Stimulated activated CD8-positive, alpha-beta memory T cell treated with anti-CD3 and anti-CD28 coated beads, Interleukin-4, amount 100 ng/mL, for 4 hours (primary cell): Measurements from ENCODE around the gene ZNF692.

Experiments
- DNase-seq, 2 donors: peaks; one replicate each; pipeline ENCODE4 v3.0.0-alpha.2; 2020; ENCODE audit warnings: low read depth in 2 of 2, low spot score in 1 of 2

ZNF692 gene

DNA sequence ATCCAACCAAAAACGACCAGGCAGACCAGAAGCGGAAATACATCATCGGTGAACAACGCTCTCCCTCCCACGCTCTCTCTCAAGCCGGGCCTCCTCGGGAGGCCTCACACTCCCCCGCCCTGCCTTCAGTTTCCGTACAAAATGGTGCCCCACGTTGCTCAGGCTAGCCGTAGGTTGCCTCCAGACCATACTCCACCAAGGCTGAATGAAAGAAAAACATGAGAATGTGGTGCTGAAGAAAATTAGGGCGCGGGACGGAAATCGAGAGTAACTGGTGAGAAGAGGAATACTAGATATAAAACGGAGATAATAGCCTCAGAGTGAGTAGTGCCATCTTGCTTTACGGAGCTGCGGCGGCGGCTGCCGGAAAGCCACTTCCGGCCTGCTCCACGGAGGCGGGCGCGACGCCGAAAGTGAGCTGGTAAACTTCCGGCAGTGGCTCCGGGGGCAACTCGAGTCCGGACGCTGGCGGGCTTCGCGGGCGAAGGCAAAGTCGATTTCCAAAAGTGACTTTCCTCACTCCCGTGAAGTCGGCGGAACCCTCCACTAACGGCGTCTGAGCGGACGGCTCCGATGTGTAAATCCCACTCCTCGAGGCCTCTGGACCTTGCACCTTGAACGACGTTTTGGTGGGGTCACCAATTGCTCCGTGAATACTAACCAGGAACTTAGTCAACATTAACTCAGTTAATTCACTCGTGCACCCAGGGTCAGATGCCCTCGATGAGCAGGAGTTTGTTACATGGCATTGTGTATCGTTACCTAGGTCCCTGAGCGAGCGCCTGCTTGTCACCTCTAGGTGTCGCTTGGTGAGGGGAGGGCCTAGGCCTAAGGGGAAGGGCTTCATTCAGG is 32.8 kb downstream of the ZNF692 start, which contains the start of gene SH3BP5L:
TSS of gene SH3BP5L (minus strand) at position 7 of the 852 bp plus-strand sequence. CDS start 980 bp downstream, outside the sequence.
- DNase-seq, result peak; percentile 78 to 83

DNA sequence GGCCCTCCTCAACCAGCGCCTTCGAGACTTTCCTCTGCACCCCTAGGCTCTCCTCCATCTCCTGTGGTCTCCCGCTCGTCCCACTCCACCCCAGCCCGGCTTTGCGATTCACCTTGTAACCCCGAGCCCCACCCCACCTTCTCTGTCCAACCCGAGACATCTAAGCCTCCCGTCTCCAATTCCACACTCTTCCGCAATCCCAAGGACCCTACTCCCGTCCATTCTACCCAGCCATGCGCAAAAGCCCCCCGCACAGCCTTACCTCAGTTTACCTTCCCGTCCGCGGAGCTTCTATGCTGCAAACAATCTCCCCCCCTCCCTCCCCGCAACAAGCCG is 33.3 kb downstream of the ZNF692 start:
- DNase-seq, result no peak

DNA sequence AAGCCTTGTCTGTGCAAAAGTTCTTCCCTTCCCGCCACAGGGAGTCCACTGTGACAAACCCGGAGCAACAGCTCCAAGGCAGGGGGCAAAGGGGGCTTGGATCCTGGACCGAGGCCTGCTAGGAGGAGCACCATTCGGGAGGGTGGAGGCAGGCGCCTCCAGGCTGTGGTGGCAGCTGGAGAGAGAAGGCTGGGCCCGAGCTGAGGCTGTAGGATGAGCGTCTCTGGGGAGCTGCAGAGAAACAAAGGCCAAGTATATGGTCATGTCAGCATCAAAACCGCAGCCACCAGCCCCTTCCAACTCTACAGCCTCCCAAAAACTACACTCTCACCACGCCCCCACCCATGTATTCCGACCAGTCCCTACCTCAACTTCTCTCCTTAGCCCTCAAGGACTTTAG is 33.7 kb downstream of the ZNF692 start:
- no peak for DNase-seq

DNA sequence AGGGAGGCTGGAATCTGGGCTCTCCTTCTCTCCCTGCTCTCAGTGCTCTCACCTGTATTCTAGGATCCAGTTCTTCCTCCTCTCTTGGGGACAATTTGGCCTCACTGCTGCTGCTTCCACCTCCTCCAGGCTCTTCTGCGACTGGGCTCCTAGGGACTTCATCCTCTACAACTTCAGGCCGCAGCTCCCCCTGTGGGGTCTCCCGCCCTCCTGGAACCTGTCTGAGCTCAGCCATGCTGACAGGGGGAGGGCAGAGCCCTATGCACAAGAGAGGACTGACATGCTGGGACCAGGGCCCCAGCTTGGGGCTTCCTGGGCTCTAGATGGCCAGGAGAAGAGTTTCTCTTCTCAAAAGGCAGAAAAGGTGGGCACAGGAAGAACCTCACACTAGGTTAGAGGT is 34.2 kb downstream of the ZNF692 start:
- DNase-seq, result no peak

DNA sequence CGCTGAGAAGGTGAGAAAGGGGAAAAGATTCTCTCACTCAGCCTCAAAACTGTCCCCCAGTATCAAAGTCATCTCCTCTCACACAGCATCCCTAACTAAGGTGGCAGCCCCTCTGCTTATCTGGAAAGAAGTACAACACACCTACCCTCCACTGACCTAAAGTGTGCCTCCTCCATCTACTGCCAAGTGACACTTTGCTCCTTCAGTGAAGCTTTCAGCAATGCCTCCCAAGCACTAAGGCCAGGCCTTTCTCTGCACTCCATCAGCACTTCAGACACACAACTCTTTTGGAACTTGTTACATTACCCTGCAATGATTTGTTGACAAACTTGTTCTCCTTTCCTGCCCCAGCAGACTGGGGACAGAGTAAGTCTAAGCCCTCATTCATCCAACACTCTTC is 34.6 kb downstream of the ZNF692 start:
- DNase-seq, result no peak

DNA sequence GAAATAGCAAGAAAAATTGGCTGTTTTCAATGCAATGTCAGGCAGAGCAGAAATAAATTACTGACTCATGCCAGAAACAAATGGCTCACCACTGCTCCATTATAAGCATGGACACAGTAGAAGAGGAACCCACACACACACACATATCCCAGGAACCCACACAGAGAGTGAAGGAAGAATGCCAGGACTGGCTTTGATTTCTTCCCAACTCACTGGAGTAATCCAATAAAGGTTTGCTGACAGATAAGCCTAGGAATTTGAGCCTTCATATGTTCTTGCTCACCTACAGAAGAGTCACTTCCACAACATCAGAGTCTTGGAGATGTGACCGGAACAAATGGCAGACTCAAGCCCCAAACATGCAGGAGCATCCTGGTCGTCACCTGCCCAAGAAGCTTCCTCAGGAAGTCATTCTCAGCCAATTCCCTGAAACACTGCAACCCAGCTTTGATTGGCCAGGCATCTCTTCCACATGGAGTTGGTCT is 35.3 kb downstream of the ZNF692 start:
- DNase-seq, result no peak

DNA sequence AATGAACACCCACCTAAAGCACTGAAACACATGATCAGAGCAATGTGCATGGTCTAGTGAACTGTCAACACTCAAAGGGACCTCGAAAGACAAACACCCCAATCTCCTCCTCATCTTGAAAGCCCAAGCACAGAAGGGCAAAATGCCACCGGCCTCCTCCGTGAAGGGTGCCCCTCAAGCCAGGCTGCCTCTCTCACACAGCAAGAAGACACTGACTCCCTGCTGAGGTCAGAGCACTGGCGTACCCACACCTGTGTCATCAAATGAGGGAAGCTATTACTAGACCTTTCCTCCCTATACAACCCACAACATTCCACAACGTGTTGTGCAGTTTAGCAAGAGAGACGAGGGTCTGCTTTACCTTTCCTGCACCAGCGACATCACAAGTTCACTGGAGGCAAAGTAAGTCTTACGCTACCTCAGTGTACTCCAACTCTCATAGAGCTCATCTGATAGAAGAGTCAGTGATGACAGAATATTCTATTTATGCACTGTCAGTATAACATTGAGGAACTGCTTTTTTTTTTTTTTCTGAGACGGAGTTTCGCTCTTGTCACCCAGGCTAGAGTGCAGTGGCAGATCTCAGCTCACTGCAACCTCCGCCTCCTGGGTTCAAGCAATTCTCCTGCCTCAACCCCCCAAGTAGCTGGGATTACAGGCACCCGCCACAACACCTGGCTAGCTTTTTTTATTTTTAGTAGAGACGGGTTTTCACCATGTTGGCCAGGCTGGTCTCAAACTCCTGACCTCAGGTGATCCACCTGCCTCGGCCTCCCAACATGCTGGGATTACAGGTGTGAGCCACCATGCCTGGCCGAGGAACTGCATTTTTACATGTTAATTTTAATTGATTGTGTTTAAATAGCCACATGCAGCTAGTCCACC is 36.5 kb downstream of the ZNF692 start:
- no peak for DNase-seq

DNA sequence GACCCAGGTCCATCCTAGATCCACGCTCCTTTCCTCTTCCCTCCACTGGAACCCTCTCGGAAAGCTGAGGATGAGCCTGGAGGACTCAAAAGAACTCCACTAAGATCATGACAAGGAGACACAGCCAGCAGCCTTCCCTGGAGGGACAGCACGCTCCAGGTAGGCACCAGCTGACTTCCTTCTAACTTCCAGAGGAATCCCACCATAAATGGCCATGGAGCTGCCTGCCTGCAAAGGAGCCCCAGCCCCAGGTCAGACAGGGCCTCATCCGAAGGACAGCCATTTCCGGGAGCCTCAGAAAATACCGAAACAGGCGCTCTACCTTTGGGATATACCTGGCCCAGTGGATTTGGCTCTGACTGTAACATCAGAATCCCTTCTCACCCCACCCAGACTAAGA is 37.2 kb downstream of the ZNF692 start:
- no peak for DNase-seq

DNA sequence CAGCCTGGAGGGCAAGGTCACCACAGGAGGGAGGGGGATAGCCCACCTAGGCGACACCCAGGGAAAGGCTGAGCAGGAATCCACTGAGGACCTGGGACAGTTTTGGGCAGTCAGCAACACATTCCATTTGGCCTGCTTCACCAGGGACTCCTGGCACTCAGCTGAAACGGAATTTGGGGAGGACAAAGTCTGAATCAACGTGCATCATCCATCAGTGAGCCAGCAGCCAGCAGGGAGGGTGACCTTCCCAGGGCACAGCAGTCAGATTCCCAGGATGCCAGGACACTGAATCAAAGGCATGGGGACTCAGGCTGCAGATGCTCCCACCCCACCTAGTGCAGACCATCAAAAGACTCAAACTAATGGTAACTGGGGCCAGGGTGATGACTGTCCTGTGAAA is 37.8 kb downstream of the ZNF692 start:
- no peak for DNase-seq

DNA sequence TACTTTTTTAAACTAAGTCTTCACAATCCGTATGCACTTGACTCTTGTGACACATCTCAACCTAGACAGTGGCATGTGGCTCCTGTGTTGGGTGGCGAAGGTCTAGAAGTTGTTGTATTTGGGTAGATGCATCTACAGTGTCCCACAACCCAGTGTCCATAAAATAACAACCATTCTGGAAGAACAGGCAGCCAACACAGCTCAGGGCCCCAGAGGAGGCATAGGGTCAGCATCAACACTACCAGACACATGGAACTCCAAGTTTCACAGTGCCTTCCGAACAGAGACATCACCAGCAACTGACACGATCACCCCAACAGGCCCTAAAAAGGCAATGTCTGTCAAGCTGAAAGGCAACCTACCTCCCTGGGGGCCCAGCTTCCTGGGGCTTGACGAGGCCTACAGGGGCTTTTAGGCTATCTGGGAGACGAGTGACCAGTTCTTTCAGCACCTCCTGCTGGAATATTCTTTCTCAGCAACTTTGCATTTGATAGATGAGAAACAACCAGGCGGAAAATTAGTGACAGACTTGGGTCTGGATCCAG is 38.8 kb downstream of the ZNF692 start:
- no peak for DNase-seq

DNA sequence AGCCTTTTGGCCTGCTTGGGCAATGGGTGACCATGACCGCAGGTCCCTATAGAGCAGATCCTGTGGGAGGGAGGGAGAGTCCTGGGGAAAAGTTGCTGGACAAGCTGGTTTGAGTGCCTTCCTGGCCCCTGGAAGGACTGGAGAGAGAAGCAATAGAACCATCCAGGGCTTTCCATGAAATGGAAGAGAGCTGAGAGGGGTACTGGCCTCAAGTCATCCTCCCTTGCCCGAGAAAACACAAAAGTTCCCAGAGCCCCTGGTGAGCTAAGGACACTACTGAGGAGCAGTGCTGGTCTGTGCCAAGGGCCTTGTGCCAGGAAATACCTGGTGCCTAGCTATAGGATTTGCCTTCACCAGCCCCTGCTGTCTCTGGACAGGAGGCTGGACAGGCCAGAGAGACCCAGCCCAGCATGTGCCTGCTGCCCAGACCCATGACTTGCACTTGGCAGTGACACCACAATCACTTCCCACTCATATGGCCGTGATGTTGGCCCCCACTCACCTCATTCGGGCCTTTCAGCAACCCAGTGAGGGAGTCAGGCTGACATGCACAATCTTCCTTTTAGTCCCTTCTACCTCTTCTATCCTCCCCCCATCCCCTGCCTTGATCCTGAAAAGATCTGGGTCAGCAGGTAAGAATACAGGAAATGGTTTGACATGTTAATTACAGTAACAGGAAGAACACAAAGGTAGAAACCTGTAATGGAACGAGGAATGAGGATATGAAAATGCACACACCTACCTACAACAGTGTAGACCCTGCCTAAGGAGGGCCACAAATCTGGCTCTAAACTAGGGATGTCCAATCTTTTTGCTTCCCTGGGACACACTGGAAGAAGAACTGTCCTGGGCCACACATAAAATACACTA is 40.1 kb downstream of the ZNF692 start:
- DNase-seq, result no peak

DNA sequence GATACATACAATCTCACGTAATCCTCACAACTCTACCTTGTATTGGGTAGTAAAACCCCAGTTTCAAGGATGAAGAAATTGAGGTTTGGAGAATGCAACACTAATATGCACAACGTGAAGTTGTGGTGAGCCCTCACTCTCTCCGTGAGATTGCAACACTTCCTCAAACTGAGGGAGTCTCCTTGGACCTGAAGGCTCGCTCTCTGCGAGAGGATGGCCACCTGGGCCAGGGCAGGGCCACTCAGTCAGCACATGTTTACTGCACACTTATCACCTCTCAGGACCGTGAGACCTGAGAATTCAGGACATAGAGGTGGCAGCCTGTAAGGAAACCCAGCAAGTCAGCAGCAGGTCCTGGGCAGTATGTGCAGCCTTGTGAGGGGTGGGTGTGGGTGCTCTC is 41.8 kb downstream of the ZNF692 start:
- DNase-seq, result no peak

DNA sequence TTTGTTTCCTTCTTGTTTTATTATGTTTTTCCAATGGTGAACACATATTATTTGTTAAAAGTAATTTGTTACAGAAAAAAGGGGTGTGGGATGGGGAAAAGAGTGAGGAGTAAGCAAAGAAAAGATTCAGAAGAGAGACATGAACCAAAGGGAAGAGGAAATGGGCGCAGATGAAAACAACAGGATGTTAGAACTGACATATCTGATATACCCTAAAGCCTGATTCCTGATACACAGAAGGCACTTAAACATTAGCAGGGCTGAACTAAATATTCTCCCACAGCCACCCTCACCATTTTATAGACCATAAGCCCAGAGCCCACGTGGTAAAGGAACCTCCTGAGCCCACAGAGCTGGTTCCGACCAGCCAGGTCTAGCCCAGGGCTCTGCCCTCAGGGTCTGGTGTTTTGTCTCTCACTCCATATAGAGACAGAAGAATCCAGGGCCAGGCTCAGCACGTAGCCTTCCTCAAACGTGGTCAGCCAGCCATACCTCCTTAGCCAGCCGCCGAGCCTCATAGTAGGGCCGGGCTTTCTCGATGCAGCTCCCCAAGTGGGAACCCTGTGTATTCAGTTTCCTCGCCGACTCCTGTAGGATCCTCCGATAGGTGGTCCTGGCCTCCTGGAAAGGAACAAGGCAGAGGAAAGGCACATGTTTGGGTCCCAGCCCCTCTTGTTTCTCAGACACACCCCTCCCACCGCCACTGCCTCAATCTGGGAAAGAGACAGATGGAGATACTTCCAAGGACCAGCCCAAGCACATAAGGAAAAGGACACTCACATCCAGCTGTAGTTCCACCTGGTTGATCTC is 42.6 kb downstream of the ZNF692 start:
- DNase-seq, result no peak

DNA sequence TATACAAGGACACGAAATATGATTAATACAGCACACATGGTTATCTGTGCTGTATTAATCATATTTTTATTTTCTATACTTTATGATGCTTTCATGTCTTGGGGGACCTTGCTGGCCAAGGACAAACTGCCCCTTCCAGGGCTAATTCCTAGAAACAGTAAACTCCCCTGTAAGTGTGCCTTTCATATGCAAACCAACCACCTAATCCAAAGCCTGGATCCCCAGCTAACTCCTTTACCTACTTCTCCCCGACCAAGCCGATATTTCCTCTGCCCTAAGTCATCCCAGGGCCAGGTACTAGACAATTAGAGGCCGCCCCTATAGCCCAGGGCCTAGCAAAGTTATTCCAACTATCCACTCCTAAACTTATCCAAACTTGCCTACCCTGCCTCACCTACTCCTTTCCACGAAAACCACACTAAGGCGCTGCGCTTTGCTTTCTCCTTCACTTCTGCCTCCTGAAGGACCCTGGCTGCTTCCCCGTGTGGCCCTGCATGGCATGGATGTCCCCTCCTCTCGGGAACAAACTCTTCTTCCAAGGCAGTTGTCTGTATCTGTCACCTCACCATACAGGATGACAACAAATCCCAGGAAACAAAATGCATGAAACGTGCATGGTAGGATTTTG is 43.4 kb downstream of the ZNF692 start:
- no peak for DNase-seq

DNA sequence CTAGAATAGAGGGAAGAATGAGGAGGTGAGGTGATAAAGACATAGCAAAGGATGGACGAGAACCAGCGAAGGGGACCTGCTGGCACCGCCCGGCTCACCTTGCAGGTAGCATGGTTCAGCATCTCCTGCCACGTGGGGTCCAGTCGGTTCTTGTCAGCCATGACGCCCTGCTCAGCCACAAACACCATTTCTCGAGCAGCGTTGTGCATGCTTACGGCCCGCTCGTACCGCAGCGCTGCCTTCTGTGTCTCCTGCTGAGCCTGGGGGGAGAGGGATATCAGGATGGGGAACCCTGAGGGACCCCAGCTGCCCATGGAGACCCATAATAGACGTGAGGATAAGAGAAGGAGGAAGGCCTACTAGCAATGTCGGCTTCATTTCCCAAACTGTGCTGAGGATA is 44.5 kb downstream of the ZNF692 start:
- no peak for DNase-seq

DNA sequence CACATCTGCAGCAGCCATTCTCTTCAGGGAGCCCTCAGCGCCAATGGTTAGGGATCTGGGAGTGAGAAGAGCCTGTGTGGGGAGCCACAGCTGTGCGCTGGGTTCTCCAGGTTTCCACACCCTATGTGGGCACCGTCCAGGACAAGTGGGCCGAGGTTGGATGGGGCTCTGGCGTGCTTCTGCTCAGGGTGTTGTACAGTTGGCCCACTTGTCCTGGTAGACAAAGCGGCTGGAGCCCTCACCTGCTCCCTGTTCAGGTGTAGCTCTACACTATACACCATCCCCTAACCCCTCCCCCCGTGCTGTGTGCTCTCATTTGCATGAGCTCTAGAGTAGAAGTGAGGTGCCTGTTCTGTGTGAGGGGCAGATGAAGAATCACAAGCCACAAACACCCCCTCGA is 45.3 kb downstream of the ZNF692 start:
- DNase-seq, result no peak

DNA sequence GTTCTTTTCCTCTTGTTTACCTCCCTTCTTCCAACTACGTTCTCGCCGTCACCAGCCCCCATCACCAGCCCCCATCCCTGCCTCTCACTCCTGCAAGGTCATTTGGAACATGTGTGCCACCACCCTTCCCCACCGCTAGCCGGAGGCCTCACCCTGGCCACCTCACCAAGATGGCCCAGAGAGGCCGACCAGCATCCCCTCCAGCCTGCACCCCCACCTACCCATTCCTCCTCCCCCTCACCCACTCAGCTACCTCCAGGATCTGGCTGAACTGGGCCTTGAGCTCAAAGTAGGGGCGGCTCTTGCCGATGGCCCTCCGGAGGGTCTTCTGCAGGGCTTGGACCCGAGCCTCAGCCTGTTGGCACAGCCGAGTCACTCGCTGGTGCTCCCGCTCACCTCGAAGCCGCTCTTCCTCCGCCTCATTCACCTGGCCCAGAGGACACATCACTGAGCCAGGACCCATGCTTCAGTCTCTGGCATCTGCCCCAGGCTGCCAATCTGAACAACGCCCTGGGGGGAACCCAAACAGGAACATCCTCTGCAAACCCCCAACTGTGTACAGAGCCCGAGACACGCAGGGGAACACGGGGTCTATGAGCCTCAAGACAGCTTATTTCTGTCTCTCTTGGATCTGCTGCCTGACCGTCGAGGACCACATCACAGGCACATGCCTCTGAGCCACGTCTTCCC is 46.0 kb downstream of the ZNF692 start:
- no peak for DNase-seq

DNA sequence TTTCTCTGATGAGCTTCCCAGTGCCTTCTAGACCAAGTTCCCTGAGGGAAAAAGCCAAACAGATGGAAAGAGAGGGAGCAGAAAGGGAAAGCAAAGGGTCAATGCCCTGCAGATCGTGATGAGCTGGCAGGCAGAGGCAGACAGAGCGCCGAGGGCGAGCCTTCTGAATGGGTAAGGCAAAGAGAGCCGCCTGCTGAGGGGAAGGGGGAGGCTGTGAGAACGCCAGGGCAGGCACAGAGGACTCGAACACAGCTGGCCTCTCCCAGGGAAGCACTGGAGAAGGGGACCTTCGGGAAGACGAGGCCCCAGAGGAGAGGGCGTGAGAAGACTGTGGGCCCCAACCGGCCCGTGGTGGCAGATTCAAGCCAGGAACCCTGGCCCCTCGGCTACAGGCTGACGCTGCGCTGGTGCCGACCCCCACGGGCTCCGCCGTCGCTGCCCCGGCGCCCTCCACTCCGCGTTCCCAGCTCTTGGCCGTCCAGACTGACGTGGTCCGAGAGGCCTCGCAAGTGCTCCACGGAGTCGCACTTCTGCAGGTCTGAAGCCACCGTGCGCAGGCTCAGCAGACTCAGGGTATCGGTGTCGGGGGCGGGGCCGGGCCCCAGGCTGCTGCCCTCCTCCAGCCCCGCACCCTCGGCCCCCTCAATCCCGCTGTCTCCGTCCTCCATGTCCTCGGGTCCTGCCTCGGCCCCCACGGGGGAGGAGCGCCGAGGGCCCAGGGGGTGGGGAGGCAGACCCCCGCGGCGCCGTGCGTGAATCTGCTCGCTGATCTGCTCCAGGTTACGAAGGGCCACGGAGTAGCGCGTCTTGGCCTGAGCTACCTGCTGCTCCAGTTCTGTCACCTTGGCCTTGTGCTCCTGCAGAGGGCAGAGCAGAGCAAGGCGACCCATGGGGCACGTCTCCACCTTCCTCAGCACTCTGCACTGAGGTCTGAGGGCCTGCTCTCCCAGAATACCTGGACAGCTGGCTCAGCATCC is 47.1 kb downstream of the ZNF692 start:
- no peak for DNase-seq
